ENCODE measurements around the gene STXBP1.

Gene STXBP1

DNA sequence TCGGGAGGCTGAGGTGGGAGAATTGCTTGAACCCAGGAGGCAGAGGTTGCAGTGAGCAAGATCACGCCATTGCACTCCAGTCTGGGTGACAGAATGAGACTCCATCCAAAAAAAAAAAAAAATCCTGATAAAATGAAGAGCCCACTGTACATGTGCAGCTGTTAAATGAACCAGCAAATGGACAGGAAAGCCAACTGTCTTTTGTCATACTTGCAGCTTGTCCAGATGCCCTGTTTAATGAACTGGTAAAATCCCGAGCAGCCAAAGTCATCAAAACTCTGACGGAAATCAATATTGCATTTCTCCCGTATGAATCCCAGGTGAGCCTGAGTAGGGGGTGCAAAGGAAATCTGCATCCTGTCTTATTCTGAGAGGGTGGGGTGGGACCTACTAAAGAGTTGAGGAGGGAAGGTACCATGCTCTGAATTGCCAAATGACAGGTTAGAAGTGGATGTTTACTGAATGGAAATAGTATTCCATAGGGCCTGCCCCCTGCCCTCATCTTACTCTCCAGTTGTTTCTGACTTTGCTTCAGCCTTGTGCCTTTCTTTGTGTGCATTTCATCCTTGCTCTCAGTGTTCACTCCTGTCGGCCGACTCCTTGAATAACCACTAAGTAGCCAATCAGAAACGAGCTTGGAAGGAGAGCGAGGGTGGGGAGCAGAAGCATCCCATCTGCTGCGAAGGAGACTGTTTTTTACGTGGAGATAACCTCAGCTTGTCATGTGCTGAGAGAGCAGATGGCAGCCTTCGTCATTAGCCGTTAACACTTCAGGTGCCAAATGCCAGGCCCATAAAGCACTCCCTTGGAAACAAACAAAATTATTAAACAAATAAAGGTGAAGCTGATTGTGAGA is 49.0 kb downstream of the STXBP1 start:
- DNase-seq, result peak; percentile 29

DNA sequence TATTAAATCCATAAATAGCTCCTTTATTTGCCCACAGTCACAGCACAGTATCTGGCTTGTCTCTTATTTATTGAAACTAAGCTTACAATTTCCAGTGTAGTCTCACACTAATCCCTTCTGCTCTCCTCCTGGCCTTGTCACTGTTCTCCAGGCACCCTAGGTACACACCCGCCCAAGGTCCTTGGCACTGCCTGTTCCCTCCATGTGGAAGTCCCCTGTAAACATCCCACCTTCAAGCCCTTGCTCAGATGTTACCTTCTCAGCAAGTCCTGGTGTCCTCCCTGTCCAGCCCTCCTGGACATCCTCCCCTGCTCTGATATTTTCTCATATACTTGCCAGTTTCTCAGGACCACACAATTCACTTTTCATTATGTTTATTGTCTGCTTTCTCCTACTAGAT is 50.5 kb downstream of the STXBP1 start:
- no peak for DNase-seq

DNA sequence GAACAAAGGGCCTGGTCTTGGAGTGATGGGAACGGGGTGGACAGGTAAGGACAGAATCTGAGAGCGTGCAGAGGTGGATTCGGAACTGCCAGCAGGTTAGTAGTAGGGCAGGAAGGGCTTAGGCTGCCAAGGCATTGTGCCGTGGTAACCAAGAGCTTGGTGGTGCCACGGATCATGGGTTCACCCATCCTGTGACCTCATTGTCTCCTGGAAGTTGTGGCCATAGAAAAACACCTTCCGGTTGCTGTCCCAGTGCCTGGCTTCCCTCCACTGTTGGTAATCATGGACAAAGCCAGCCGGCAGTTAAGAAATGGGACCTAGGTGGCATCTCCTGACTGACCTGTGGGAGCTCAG is 52.2 kb downstream of the STXBP1 start:
- no peak for DNase-seq

DNA sequence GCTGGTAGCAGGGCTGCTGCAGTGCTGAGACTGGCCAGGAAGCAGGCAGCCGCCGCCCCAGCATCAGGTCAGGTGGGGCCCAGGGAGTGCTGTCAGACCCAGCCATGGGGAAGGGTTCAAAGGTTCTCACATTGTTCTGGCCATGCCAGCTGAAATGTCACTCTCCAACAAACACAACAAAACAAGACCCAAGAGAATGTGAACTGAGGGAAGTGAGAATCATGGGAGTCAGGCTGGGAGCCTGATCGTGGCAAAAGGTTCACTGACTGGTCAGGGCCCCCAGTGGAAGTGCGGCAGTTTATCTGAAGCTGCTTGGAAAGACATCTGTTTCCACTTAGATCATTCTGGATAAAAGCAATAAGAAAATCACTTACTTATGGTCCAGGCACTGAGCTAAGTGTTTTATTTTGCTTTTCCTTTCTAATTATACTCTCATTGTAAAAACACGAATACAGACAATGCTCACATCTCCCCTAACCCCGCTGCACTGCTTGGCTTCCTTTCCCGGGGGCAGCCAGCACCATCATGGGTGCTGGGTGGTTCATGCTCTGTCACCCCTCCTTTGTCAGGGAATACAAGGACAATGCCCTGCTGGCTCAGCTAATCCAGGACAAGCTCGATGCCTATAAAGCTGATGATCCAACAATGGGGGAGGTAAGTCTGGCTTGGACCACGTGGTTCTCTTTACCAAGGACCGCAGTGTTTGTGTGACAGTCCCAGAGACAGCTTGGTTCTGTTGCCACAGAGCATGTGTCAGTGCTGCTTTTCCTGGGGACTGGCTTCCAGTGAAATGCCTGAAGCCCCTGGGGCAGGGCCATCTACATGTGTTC is 52.8 kb downstream of the STXBP1 start:
- DNase-seq, result no peak

DNA sequence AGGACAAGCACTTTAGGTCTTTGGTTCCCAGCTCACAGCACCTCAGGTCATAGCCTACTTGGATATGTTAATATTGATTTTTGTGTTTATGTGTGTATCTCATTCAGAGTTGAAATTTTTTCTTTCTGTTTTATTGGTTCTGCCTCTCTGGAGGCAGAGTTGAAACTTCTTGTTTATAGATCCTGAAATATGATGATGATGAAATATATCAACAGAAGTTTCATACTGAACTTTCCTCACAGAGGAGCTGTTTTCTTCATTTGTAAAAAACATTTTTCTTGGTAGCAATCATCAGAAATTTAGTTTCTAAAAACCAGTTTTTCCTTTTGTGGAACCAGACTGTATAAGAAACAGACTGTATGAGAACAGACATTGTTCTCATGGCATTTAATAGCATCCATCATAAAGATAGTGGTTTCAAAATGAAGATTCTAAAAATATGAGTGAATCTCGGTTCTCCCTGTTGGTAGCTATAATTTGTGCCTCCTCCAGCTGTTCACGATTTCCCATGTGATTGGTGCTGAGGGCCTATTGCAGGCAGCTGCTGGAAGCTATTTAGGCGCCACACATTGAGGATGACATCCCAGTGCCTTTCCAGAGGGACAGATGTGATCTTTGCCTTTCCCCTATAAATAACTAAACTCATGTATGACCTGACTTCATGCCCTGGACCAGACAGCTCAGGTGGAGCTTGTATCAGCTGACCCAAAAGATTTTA is 55.2 kb downstream of the STXBP1 start:
- no peak for DNase-seq

DNA sequence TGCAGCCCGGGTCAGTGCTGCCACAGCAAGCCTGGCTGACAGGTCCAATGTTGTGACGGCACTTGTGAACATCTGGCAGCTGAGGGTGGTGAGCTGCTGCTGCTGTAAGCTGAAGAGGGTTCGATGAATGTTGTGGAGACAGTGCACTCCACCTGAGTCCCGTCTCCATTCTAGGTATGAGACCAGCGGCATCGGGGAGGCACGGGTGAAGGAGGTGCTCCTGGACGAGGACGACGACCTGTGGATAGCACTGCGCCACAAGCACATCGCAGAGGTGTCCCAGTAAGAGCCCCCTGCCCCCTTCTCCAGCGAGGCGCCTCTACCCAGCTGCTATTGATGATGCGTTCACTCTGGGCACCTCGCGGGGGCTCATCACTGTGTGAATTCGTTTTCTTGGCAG is 55.8 kb downstream of the STXBP1 start:
- no peak for DNase-seq

DNA sequence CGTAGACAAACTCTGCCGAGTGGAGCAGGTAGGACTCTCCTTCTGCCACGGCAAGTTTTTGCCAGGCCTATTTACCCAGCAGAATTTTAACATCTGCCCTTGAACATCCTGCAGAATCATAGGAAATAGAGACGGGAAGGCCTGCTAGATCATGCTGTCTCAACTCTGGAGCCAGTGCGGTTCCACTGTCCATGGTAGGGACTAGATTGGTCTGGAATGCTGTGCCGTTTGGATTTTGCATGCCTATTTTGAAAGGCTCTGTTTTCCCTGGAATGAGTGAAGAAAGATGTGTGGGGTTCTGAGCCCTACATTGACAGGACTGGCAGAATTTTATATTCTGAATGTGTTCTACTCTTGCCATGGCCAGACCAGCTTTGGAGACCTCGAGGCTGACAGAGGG is 61.2 kb downstream of the STXBP1 start:
- no peak for DNase-seq

DNA sequence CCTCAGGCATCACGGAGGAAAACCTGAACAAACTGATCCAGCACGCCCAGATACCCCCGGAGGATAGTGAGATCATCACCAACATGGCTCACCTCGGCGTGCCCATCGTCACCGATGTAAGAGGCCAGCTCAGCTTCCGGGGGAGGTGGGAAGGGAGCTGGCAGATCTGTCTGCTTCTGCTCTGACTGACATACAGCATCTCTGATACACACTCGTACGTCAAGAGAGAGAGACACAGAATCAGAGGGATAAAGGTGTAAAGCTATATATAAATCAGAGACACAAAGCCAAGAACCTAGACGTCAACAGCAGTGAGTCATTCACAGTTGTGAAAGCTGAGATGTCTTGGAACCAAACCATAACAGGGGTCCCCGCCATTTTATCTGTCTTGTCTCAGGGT is 64.6 kb downstream of the STXBP1 start:
- no peak for DNase-seq

DNA sequence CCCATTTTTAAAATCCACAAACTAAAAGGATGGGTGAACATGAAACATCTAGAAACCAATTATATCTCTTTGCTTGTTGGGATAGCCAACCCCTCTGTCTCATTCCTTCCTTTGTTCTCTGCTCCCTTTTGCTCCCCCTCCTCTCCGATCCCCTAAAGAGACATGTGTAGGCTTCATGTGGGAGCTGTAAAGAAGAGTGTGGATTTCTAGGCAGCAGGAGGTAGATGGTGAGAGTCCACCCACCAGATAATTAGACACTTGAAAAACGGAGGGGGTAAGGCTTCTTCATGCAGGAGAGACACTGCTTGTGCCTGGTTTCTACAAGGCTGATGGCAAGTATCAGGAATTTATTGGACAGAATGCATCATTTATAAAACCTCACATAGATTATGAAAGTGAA is 67.4 kb downstream of the STXBP1 start:
- no peak for DNase-seq

DNA sequence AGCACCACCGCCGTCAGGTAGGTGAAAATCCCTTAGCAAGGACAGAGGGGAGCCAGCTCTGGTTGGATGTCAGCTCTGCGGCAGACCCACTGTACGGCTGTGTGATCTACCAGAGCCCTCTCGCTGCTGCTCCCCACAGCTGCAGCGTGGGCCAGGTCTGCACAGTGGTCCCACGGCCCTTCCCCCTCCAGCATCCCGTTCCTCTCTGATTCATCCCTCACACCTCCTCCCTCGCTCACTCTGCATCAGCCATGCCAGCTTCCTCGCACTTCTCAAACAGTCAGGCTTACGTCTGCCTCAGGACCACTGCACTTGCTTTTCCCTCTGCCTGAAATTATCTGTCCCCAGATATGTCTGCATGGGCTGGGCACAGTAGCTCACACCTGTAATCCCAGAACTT is 68.1 kb downstream of the STXBP1 start:
- DNase-seq, result no peak

DNA sequence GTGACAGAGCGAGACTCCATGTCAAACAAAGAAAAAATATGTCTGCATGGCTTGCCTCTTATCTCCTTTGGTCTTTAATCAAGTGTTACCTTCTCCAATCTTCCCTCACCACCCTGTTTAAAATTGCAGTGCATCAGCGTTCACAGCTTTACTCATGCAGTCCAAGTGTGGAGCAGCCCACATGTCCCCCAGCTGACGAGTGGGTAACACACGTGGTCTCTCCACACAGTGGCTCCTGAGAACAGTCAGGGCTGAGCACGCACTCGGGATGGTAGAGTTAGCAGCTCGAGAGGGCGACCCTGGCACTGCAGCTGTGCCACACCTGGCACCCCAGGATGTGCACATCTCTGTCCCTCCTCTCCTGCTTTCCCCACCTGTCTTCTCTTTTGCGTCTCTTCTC is 68.8 kb downstream of the STXBP1 start:
- DNase-seq, result no peak

DNA sequence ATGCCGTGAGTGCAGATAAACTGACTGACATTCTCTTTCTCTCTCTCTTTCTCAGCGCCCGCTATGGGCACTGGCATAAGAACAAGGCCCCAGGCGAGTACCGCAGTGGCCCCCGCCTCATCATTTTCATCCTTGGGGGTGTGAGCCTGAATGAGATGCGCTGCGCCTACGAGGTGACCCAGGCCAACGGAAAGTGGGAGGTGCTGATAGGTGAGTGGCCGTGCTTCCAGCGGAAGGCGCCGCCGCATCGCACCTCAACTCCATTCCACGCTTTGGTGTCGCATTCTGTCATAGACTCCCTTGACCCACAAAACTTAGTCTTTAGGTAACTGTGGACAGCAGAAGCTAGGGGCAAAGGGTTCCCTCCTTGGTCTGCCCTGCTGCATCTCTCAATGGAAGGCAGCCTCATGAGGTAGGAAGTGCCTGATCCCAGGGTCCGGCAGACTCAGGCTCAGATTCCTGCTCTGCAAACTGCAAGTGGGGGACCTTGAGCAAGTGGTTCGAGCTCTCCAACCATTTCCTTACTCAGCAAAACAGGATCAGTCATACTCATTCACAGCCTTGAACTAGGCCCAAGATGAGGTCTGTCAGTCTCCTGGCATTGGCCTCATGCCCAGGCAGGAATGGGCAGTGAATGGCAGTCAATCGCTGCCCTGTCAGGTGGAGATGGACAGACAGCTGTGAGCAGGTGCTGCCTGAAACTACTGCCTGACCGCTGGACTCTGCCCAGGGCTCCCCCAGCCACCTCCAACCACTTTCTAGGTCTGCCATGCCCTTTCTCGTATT is 70.5 kb downstream of the STXBP1 start:
- DNase-seq, result no peak

DNA sequence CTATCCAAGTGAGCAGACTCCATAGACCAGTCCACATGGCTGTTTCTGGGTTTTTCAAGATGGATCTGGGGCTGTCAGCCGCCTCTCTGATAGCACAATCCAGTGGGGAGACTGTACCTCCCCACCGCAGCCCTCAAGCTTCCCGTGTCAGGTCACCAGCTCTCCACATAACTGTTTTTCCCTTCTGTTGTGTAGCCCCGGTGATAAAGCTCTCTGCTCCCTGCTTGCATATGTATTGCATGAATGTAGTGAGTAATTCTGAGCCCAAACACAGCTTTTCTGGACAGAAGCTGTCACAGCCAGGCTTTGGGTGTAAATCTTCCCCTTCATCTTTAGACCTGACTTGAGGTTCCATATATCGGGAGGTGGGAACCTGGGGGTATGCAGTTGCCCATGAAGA is 71.6 kb downstream of the STXBP1 start:
- DNase-seq, result no peak

DNA sequence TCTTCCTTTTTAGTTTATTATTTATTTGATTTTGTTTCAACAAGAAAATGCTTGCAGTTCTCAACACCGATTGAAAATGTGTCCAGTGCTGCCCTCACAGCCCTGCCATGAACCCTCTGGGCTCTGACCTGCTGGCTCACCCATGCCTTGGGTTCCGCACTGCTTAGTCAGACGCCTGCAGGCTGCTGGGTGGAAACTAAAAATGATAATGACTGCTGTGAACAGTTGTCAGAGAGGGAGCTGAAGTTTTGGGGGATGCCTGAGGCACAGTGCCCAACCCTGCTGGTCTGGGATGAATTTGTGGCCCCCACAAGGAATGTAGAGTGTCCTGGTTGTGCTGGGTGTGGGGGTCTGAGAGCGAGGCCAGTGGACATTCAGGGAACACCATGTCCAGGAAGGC is 72.5 kb downstream of the STXBP1 start:
- no peak for DNase-seq

DNA sequence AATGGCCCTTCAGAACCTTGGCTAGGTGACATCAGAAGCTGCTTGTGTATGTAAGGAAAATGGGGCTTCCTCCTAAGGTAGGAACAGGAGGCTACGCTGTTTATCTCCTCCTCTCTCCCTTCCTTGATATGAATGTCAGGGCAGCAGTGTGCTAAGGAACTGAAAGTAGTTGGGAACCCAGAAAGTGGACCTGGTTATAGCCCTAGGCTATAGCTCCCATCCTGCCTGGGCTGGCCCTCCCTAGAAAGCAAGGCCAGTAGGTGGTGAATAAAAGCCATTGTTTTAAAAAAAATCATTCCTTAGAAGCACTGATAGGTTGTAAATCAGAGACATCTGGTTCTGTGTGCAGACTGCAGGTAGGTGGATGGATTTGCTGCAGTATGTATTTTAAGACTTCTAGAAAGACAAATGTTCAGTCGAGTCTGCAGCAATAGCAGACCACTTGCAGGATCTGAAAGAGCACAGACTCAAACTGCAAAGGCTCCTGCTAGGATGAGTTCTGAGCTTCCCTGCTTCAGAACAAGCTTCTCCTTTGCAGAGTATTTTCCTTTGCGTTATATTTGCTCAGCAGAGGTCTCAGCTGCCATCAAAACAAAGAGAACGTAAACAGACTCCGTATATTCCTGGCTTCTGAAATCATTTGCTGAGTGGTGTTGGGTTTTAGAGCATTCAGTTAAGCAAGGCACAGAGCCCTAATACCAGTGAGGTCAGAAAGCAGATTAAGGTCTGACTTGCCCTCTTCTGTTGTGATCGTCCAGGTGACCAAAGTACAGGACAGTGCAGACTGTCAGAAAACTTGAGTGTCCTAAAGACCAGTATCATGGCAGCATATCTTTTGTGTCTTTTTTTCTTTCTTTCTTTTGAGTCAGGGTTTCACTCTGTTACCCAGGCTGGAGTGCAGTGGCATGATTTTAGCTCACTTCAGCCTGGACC is 74.7 kb downstream of the STXBP1 start:
- DNase-seq, result no peak

DNA sequence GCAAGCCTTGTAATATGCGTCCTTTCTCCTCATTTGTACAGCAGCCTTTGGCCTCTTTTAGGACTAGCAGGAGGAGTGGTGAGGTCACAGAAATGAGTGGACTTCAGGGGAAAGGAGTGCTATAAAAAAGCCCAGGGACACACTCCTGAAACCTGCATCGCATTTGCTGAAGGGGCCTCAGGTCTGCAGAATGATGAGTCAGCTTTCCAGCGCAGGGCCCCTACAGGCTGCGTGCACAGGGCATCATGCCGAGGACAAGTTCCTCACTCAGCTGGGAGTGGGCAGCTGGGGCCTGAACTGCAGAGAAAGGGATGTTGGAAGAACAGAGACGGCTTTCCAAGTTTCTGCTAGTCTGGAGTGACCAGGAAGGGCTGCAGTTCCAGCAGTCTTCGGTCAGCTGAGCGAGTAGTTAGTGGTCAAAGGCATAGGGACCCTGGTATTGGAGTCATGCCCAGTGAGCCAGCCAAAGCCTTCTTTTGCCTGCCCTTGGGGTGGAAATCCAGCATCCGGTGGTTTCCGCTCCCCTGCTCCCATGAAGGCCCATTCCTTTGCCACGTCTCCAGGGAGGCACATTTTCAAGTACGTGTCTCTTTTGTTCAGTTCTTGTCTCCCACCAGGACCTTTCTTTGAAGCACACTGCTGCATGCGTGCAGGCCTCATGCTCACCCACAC is 77.4 kb downstream of the STXBP1 start:
- no peak for DNase-seq

DNA sequence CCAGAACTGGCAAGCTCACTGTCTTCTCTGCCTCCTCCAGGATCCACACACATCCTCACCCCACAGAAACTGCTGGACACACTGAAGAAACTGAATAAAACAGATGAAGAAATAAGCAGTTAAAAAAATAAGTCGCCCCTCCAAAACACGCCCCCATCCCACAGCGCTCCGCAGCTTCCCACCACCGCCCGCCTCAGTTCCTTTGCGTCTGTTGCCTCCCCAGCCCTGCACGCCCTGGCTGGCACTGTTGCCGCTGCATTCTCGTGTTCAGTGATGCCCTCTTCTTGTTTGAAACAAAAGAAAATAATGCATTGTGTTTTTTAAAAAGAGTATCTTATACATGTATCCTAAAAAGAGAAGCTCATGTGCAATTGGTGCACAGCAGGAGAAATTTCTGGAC is 78.7 kb downstream of the STXBP1 start:
- DNase-seq, result no peak

DNA sequence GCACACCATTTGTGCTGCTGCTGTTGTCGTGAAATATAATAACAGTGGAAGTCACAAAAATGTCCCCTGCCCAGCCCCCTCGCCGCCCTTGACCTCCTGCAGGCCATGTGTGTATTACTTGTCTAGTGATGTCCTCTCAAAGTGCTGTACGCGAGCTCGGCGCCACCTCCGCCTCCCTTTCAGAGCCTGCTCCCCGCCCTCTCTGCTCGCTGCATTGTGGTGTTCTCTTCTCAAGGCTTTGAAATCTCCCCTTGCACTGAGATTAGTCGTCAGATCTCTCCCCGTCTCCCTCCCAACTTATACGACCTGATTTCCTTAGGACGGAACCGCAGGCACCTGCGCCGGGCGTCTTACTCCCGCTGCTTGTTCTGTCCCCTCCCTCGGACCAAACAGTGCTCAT is 80.0 kb downstream of the STXBP1 start:
- DNase-seq, result no peak

DNA sequence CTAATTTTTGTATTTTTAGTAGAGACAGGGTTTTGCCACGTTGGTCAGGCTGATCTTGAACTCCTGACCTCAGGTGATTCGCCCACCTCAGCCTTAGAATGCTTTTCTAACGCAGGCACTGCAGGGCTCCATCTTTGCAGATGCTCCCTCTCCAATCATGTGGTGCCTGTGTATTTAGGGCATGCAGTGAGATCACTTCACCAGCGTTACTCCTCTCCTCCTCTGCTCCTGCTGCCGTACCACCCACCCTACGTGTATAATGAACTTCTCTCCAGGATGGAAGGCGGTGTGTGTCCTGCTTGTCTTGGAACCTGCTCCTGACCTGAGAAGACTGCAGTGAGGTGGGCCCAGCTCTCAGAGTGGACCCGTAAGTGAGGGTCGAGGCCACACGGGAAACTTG is 81.1 kb downstream of the STXBP1 start:
- DNase-seq, result no peak

DNA sequence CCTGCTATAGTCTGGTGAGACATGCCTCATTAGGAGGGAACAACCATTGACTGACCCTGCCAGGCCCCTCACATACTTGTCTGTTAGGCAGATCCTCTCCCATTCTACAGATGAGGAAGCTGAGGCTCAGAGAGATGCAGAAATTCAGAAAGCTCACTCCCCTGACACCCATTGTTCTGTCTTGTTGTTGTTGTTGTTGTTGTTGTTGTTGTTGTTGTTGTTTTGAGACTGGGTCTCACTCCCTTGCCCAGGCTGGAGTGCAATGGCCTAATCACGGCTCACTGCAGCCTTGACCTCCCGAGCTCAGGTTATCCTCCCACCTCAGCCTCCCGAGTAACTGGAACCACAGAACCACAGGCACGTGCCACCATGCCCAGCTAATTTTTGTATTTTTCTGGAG is 81.6 kb downstream of the STXBP1 start:
- DNase-seq, result no peak

All from NCI-H1105 treated with DMSO at 0.1 percent for 48 hours (cell line).